HG02759 (cell line): ENCODE data around the gene PDE2A.

Source experiments
- ATAC-seq: cut with Tn5 transposase; IDR thresholded peaks from one replicate; pipeline ENCODE4 v1.9.1; 2021; ENCODE audit warnings: mild to moderate bottlenecking, moderate library complexity; ENCODE audit not compliant: unreplicated experiment

PDE2A gene

GRCh38 chr11:72705442-72706365 is 31.5 kb upstream of the PDE2A start:
- no peak for ATAC-seq

GRCh38 chr11:72704783-72705265 is 30.6 kb upstream of the PDE2A start:
- no peak for ATAC-seq

DNA sequence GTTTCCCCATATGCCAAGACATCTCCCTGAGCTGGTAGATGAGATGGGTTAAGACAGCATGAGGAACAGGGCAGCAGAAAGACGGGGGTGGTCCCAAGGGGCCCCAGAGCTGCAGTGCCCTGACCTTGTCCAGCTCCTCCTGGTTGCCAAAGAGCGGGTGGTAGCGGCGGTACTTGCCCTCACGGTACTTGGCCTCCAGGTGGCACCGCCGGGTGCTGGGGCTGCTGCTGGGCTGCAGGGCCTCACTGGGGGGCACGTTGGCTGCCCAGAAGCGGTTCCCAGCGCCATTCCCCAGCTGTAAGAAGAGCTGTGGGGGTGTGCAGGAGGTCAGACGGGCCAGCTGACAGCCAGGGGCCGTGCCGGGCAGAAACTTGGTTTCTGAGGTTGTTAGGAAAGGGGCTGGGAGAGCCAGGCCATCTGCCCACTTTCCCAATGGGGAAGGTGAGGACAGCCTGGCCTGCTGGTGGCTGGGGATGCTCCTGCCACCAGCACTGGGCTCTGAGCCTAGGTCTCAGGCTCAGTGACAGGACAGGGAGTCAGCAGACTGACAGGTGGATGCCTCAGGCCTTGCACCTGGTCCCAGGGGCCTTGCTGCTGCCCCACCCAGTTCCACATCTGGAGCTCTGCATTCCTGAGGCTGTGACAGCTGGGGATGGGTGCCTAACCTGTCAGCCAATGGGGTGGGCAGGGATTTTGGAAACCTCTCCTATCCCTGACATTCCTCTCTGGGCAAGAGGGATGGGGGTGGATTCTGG is 30.0 kb upstream of the PDE2A start:
- ATAC-seq, result no peak

DNA sequence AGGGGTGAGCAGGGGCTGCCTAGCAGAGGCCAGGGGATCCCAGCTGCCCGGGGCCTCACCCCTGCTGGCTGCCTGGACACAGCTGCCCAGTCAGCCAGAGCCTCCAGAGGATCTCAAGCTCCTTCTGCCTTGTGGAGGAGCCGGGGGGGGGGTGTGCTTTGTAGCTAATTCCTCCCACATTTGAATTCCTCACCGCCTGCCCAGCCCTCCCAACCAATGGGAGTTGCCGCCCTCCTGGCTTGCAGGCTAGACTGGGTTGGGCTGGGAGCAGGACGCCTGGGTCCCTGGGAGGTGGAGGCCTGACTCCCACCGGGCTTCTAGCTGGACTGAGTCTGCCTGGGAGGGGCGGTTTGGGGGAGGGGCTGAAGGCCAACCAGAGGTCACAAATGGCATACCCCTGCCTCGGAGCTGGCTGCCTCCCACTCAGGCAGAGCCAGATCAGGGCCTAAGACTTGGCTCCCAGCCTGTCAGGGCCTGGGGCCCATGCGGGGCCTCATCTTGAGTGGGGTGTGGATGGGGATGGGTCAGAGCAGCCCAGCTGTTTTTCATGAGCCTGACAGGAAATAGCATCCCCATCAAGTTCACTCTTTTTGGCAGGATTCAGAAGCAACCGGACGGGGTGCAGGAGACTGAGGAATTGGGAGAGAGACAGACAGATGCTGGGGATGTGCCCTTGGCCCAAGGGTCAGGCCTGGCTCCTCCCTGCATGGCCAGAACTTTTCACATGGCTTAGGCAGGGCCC is 29.2 kb upstream of the PDE2A start:
- ATAC-seq, result no peak

DNA sequence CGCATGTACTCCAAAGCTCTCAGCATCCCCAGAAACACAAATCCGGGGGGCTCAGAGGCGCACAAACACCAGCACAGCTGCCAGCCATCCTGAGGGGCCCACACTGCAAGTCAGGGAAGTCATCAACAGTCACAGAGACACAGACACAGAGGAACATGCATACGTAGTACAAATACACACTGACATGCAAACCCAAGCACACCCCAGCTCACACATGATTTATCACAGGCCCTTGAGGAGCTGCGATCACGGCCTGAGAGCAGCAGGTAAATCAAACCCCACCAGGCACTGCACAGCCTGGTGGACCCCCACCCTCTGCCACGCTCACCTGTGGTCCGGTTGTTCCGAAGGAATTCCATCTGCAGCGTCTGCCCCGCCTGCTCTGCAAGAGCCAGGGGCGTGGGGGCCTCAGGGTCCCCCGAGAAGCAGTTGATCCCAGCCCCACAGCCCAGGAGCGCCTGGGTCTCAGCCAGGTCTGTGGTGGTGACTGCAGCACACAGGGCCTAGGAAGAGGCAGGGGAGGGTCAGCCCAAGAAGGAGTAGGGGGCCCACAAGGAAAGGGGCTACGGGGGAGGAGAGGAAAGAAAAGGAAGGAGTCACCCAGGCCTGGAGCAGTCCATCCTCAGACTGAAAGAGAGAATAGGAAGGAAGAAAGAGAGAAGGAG is 28.5 kb upstream of the PDE2A start:
- no peak for ATAC-seq

DNA sequence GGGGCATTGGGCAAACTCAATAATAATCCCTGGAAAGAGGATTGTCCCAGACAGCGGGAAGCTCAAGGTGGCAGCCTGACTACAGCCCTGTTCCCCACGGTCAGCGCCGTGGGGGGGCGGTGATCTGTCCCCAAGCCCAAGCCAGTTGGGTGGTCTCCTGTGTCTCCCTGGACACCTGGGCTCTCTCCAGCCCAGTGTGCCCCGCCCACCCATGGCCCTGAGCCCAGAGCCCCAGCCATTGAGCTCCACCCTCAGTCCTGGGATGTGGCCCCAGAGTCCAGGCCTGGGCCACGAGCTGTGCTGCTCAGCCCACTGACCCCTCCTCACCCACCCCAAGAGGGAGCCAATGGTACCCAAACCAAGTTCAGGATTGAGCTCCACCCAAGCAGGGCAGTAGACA is 27.9 kb upstream of the PDE2A start:
- ATAC-seq, result no peak

DNA sequence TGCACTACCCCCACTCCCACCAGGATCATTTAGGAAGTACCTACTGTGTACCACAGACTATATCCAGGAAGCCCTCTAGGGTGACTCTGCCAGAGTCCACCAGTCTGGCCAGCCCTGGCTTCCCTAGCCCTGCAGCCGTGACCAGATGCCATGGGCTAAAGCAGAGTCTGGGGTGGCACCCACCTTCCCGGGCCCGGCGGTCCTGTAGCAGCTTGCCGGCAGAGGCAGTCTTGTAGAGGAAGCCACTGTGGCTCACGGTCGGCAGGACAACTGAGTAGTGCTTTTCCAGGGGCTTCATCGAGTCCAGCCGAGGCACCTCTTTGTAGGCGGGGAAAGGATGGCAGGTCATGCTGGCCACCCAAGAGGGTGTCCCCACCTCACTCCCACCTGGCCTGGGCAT is 27.2 kb upstream of the PDE2A start:
- no peak for ATAC-seq

DNA sequence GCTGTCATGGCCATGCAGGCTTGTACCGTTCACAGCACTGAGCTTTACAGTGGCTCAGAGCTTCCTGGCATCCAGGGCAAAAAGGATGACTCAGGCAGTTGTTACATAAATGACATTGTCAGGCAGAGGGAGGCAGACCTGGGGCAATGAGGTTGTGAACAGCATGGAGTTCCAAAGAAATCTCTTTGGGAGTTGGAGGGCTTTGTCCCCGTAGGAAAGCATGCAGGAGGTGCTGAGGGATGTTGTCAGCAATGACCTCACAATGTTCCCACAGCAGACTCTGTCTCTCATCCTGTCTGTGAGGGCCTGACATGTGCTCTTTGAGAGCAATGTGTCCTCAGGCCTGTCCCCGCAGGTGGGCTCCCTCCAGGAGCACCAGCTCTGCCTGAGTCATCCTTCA is 25.9 kb upstream of the PDE2A start:
- ATAC-seq, result no peak

DNA sequence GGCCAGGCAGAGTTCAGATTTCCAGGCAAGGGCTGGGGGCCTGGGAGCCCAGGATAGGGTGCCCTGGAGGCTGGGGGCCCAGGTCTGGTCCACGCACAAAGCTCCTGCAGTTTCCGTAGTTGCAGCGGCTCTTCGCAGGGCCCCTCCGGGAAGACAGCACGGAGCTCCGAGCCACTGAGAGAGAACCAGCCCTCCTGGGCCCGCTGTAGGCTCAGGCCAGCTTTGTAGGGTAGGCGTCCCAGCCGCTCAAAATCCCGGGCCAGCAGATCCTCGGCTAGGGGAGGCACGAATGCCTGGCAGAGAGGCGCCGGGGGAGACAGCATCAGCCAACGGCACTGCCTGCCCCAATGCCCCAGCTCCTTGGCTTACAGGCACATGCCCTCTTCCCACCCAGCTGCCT is 23.6 kb upstream of the PDE2A start:
- no peak for ATAC-seq

- ATAC-seq, result no peak
Measured at GRCh38 chr11:72696866-72697700, 22.9 kb upstream of the PDE2A start.

- no peak for ATAC-seq
Measured at GRCh38 chr11:72695354-72695753, 21.1 kb upstream of the PDE2A start.

DNA sequence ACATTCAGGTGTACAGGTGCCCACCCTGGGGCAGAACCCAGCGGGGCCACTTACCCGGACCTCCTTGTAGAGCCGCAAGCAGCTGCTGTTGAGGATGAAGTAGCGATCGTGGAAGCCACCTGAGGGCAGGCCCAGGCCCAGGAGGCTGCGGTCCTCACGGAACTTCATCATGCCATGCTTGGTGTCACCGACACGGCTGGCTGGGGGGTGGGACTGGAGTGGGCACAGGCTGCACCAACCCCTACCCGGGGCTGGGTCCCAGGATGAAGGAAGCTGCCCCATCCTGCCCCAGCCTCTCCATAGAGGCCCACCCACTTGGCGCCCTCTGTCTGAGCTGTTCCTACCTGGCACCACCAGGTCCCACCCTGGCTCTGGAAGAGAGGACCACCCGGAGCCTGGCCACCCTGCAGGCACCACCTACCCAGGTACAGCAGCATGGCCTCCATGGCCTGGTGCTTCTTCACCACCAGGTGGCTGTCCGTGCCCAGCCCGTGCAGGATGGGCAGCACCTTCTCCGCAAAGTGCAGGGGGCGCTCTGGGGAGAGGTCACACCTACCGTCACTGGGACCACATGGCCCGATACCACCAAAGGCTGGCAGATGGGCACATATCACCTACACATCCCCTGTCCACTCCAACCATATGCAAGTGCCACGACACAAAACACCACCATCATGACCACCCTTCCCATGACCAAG is 19.2 kb upstream of the PDE2A start:
- ATAC-seq, result no peak

DNA sequence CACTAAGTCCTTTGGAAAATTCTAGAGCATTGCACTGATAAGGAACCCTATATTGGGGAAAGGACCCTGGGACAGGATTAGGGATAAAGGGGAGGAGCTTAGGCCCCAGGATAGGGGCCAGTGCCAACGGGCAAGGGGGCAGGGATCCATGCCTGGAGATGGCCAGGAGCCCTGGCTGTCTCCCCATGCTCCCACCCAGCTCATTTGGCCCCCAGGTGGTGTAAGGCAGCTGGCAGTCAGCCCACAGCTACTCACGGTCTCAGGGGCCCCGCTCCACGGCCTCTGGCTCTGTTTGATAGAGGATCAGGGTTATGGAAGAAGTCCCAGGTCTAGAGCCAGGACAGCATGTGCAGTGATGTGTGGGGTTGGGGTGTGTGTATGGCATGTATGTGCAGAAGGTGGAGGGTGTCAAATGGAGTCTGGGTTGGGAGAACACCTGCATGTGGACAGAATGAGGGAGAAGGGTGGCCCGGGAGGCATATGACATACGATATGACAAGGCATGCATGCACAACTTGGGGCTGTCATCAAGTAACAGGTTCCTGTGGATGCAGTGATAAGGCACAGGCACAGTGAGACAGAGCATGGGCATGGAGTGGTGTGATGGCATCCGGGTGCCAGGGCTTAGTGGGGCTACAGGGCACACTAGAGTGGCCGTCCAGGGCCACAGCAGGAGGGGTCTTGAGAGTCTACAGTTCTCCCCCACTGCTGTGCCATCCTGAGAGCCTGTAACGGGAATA is 18.4 kb upstream of the PDE2A start:
- no peak for ATAC-seq

DNA sequence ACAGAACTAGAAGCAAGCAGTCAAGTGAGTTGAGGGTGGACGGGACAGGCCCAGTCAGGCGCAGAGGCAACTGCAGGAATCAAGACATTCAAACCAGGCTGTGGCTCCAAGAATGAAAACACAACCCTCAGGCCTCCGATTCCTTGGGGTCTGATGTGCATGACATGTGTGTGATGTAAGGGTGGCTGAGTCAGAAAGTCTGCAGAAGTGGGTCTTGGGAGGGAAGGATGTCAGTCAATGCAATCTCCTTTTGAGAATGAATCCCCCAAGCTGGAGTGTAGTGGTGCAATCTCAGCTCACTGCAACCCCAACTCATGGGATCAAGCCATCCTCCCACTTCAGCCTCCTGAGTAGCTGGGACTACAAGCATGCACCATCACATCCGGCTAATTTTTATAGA is 15.9 kb upstream of the PDE2A start:
- no peak for ATAC-seq

- no peak for ATAC-seq
Measured at GRCh38 chr11:72688929-72689328, 14.7 kb upstream of the PDE2A start.

- no peak for ATAC-seq
Measured at GRCh38 chr11:72688486-72688885, 14.3 kb upstream of the PDE2A start.

DNA sequence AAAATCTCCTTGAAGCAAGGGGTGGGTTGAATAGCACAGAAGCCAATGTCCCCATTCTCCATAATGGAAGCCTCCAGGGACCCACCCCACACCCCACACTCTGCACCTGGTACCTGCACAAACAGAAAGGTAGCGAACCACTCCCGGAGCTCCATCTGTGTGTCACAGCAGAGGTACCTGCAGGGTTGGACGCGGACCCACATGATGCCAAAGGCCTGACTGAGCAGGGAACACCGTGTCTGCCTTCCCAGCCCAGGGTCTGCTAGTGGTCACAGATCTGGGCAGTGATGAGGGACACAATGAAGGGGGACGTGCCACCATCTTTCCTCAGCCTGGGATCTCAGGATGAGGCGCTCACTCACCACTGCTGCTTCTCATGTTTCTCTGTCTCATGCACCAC is 13.1 kb upstream of the PDE2A start:
- no peak for ATAC-seq

GRCh38 chr11:72686639-72687220 is 12.5 kb upstream of the PDE2A start:
- ATAC-seq, result no peak
